Smooth muscle cell (in vitro differentiated cells): Measurements from ENCODE around the gene PHACTR3. TPM values are rescaled to one million over a fixed set of nuclear protein-coding genes. Genes with fewer than 3 reads are reported as not detected.

Experiments used
- DNase-seq: peaks from one replicate; lab custom pipeline; 2025; ENCODE audit not compliant: unreplicated experiment; lab: John Stamatoyannopoulos, UW
- H2AFZ ChIP-seq: fragments of 200-600 bp; sonication (generic); 2 replicates; pipeline ENCODE4 v1.6.0; 2016; ENCODE audit warnings: antibody characterized with exemption, low read depth, mild to moderate bottlenecking
- H3F3A ChIP-seq: fragments of 200-600 bp; sonication (generic); 2 replicates; pipeline ENCODE4 v1.6.0; 2017; ENCODE audit warnings: antibody characterized with exemption, low read depth
- H3K27ac ChIP-seq: fragments of 200-600 bp; sonication (generic); 2 replicates; pipeline ENCODE4 v1.5.1; 2016; ENCODE audit warnings: low read depth, mild to moderate bottlenecking
- H3K27me3 ChIP-seq: fragments of 200-600 bp; sonication (generic); 2 replicates; pipeline ENCODE4 v1.6.1; 2016; ENCODE audit warnings: low read depth, mild to moderate bottlenecking
- H3K36me3 ChIP-seq: fragments of 200-600 bp; sonication (generic); 2 replicates; pipeline ENCODE4 v1.5.1; 2016; ENCODE audit warnings: low read depth
- H3K4me1 ChIP-seq: fragments of 200-600 bp; sonication (generic); 2 replicates; pipeline ENCODE4 v1.5.1; 2016; ENCODE audit warnings: low read depth
- H3K4me2 ChIP-seq: fragments of 200-600 bp; sonication (generic); 2 replicates; pipeline ENCODE4 v1.6.0; 2016; ENCODE audit warnings: mild to moderate bottlenecking
- H3K4me3 ChIP-seq: fragments of 200-600 bp; sonication (generic); 2 replicates; pipeline ENCODE4 v1.5.1; 2016; ENCODE audit warnings: mild to moderate bottlenecking
- H3K79me2 ChIP-seq: fragments of 200-600 bp; sonication (generic); 2 replicates; pipeline ENCODE4 v1.6.0; 2016; ENCODE audit warnings: low read depth, mild to moderate bottlenecking
- H3K9ac ChIP-seq: fragments of 200-600 bp; sonication (generic); 2 replicates; pipeline ENCODE4 v1.6.0; 2016; ENCODE audit warnings: low read depth
- H3K9me3 ChIP-seq: fragments of 200-600 bp; sonication (generic); replicated peaks from 2 replicates; pipeline ENCODE4 v1.5.1; 2016; ENCODE audit warnings: low read depth
- H4K20me1 ChIP-seq: fragments of 200-600 bp; sonication (generic); 2 replicates; pipeline ENCODE4 v1.6.0; 2016; ENCODE audit warnings: low read depth
- CTCF ChIP-seq: fragments of 200-600 bp; sonication (generic); IDR thresholded peaks from 2 replicates; pipeline ENCODE4 v1.5.1; 2017; ENCODE audit warnings: borderline replicate concordance, mild to moderate bottlenecking, antibody characterized with exemption; ENCODE audit not compliant: insufficient read depth, poor library complexity, severe bottlenecking
- WGBS: methylation state at CpG from one replicate; pipeline ENCODE4 v1.1.7; 2016; ENCODE audit warnings: low lambda C conversion rate; 5-methylcytosine and 5-hydroxymethylcytosine counted together
- polyA plus RNA-seq: library from polyadenylated mRNA; unstranded; fragments of >200 nt; fragmentation: Nextera tagmentation; extraction: Ambion mirVana; gene quantifications from 2 replicates; pipeline ENCODE4 v1.2.1, GENCODE V29; 2016
- total RNA-seq: library from RNA; depleted of rRNA; stranded (reverse); fragments of >200 nt; gene quantifications from 2 replicates; pipeline ENCODE4 v1.2.3, GENCODE V29; 2014

PHACTR3 gene
- total and polyA plus RNA-seq, 2 experiments from 2014 or later, result 0.76 to 2.6 TPM

- Histone ChIP-seq H3K9ac (no peak overlapping the region), H3K79me2 (no peaks in the 10 kb centered on the region), H3K9me3 (peaks cover 3% of the 10 kb centered on the region), H3K27ac (no peak overlapping the region), H3K4me3 (no peak overlapping the region), H3K4me1 (no peaks in the 10 kb centered on the region), H4K20me1 (no peaks in the 10 kb centered on the region), H3K4me2 (no peak overlapping the region), H3K36me3 (no peaks in the 10 kb centered on the region), H3F3A (no peaks in the 10 kb centered on the region), H2AFZ (no peak overlapping the region), H3K27me3 (no peaks in the 10 kb centered on the region)
- no peak for TF ChIP-seq CTCF
- DNase-seq, result no peak
- 63% methylated on average over 4 of the region's 4 CpGs for WGBS
These were observed 72.5 kb downstream of the PHACTR3 start for GRCh38 chr20:59676851-59677182.

GRCh38 chr20:59677586-59677985 is 73.2 kb downstream of the PHACTR3 start:
- Histone ChIP-seq H3K79me2 (no peaks in the 10 kb centered on the region), H3K27me3 (no peaks in the 10 kb centered on the region), H3K36me3 (no peaks in the 10 kb centered on the region), H3F3A (no peaks in the 10 kb centered on the region), H2AFZ (no peak overlapping the region), H3K4me1 (no peaks in the 10 kb centered on the region), H3K9ac (no peak overlapping the region), H3K4me2 (no peak overlapping the region), H3K27ac (no peak overlapping the region), H3K4me3 (no peak overlapping the region), H3K9me3 (peaks cover 3% of the 10 kb centered on the region), H4K20me1 (no peaks in the 10 kb centered on the region)
- TF ChIP-seq CTCF, result no peak
- DNase-seq, result no peak
- WGBS, result 78% methylated on average over 6 of the region's 6 CpGs

- no peak for TF ChIP-seq CTCF
- WGBS, result 70% methylated on average over 9 of the region's 9 CpGs
- H3F3A ChIP-seq, result no peaks in the 10 kb centered on the region
- H3K4me3 ChIP-seq, result no peak overlapping the region
- no peaks in the 10 kb centered on the region for H3K36me3 ChIP-seq
- H4K20me1 ChIP-seq, result no peaks in the 10 kb centered on the region
- no peaks in the 10 kb centered on the region for H3K9me3 ChIP-seq
- no peak overlapping the region for H3K4me2 ChIP-seq
- H3K79me2 ChIP-seq, result no peaks in the 10 kb centered on the region
- no peaks in the 10 kb centered on the region for H3K27me3 ChIP-seq
- H3K4me1 ChIP-seq, result no peaks in the 10 kb centered on the region
- no peak overlapping the region for H3K9ac ChIP-seq
- no peak overlapping the region for H2AFZ ChIP-seq
- H3K27ac ChIP-seq, result no peak overlapping the region
- no peak for DNase-seq
These were observed 73.9 kb downstream of the PHACTR3 start for GRCh38 chr20:59678288-59678687.

GRCh38 chr20:59678951-59679350 is 74.6 kb downstream of the PHACTR3 start:
- Histone ChIP-seq H3K4me2 (no peak overlapping the region), H3K4me1 (no peaks in the 10 kb centered on the region), H3K9me3 (no peaks in the 10 kb centered on the region), H4K20me1 (no peaks in the 10 kb centered on the region), H3K9ac (no peak overlapping the region), H3K27me3 (no peaks in the 10 kb centered on the region), H3K27ac (no peak overlapping the region), H3F3A (no peaks in the 10 kb centered on the region), H3K36me3 (no peaks in the 10 kb centered on the region), H2AFZ (no peak overlapping the region), H3K4me3 (no peak overlapping the region), H3K79me2 (no peaks in the 10 kb centered on the region)
- no peak for TF ChIP-seq CTCF
- WGBS, result 78% methylated on average over 8 of the region's 8 CpGs
- DNase-seq, result no peak
